ENCODE data around the gene TNC.

Gene TNC

DNA sequence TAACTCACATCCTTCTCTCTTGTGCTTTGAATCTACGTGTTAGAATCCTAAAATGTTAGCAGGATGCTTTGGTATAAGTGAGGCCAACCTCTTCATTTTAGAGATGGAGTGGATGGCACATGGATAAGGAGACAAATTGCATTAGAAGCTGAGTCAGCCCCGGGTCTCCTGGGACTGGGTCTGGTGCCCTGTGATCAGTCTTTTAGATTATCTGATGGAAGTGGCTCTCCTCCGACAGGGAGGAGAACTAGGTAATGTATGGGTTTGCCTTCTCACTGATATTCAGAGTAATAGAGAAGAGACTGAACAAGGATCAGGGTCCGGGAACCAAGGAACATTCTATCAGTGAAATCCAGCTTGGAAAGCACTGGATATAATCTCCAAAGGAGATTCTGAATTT is 112.6 kb downstream of the TNC start:
- ATAC-seq: no peak

DNA sequence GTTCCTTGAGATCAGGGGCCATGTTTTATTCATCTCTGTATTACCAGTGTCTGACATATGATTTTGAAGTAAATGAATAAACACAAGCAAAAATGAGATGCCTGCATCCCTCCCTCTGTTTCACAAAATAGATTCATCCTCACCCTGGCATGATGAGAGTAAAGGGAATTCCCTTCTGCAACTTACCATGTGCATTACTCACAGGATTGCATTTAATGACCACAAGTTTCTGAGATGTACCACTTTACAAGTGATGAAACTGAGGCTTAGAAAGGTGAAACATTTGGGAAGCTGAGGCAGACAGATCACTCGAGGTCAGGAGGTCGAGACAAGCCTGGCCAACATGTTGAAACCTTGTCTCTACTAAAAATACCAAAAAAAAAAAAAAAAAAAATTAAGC is 113.4 kb downstream of the TNC start:
- peak in 1 of 2 donors; percentile 24 for ATAC-seq

DNA sequence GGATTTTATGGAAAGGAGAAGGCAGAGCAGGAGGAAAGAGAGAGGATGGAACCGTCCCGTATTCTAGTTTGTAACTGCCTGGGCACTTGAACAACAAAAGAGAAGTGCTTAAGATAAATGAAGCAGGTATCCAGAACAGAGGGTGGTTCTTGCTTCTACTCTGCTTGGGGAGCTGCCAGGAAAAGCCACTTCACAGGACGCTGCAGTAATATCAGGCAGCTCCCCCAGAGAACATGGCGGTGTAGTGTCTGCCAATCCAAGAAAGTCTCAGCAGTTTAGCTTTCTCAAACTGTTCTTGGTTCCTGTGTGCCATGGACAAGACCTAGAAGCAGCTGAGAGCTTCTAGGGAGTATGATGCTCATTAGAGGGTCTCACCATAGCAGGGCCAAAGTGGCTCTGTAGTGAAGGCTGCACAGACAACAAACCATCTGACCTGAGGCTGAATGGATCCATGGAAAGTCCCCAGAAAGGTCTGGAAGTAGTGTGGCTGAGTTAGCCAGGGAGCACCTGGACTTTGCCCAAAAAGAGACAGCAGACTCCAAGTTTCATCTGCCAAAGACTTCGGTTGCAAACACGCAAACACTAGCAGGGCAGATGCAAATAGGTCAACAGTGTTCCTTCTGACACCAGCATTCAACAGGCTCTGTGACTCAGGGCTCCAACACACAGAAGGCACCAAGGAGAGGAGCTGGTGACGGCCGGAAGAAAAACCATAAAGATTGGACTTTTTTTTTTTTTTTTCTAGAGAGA is 115.4 kb downstream of the TNC start:
- no peak for ATAC-seq

DNA sequence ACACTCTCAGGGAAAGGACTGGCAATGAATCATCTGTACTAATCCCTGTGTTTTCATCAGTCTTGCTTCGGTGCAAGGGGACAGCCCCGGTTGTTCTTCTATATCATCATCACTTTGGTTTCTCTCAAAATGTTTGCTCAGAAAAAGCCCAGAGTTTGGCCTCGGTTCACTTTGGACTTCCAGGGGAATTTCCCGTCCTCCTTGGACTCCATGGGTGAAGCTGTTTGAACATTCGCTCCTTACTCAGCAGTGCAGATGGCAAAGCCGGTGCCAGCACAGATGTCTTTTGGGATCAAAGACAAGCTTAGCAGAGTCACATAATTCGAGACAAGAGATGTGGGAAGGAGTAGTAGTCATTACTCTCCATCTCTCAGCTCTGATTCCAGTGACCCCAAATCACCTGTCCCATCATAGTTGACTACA is 117.7 kb downstream of the TNC start:
- peak in 1 of 2 donors; percentile 69 for ATAC-seq

DNA sequence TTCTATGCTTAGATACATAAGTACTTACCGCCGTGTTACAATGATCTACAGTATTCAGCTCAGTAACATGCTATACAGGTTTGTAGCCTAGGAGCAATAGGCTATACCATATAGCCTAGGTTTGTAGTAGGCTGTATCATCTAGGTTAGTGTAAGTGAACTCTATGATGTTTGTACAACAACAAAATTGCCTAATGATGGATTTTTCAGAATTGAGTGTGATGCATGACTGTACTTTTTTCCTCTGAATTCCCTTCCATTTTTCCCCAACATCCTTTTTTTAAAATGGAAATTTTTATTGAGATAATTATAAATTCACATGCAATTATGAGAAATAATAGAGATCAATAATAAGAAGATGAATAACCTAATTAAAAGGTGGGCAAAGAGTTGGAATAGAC is 119.6 kb downstream of the TNC start:
- ATAC-seq: no peak

DNA sequence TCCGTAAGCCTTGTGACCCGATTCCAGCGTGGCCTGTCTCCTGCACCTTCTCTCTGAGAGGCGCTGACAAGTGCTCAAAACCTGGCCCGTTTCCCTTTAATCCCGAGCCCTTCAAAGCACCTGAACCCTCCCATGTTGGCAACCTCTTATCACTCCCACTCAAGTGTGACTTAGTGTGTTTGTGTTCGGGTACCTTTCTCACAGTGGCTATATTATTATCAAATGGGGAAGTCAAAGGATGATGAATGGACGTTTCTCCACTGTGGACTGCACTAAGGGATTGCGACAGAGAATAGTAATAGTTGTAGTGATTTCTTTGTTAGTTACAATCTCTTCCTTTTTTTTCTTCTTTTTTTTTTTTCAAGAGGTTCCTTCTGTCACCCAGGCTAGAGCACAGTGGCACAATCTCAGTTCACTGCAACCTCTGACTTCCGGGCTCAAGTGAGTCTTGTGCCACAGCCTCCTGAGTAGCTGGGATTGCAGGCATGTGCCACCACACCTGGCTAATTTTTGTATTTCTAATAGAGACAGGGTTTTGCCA is 122.2 kb downstream of the TNC start:
- no peak for ATAC-seq

DNA sequence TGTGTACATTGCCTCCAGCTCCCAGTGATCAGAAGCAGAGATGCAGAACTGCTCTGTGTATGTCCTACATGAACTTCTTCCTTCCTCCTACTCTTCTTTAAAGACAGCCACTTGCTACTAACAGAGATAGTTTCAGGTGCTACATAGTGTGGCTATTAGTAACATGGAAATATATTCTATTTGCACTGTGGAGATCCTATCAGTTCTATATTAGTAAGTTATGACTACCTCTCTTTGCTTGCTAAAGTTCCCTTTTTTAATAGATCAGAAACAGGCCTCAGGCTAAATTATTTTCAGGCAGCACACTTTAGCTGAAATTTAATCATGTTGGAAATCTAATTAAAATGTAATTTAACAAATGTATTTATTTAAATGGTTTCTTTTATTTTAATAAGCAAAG is 123.2 kb downstream of the TNC start:
- peak in 1 of 2 donors; percentile 56 for ATAC-seq

DNA sequence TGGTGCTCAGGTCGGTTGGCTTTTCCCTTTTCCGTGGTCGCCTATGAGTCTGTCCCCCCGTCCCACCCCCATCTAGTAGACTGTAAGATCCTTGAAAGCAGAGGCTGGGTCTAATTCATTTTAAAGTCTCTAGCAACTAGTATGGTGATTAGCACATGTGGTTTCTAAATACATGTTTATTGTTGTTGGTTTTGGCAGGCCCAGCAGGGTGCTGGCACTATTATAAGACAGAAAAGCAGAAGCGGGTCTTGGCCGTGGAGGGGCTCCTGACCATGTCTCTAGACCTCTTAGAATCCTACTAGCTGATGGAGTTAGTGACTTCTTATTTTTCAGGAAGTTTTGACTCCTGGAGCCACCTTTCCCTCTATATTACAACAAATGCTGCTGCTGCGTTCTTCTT is 126.1 kb downstream of the TNC start:
- ATAC-seq: no peak

DNA sequence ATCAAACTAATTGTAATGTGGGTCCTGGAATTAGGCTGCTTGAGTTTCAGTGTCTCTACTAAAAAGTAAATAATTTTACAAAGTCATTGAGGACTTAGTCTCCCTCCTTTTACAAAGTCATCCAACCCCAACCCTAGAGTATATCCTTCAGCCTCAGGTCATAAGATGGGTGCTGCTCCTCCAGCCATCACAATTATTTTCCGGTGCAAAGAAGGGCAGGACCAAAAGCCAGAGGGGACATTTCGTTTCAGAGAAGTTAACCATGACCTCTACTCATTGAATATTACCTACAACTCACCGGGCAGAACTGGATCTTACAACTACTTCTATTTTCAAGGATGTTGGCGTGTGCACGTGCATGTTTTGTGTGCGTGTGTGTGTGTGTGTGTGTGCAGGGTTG is 127.1 kb downstream of the TNC start:
- no peak for ATAC-seq

DNA sequence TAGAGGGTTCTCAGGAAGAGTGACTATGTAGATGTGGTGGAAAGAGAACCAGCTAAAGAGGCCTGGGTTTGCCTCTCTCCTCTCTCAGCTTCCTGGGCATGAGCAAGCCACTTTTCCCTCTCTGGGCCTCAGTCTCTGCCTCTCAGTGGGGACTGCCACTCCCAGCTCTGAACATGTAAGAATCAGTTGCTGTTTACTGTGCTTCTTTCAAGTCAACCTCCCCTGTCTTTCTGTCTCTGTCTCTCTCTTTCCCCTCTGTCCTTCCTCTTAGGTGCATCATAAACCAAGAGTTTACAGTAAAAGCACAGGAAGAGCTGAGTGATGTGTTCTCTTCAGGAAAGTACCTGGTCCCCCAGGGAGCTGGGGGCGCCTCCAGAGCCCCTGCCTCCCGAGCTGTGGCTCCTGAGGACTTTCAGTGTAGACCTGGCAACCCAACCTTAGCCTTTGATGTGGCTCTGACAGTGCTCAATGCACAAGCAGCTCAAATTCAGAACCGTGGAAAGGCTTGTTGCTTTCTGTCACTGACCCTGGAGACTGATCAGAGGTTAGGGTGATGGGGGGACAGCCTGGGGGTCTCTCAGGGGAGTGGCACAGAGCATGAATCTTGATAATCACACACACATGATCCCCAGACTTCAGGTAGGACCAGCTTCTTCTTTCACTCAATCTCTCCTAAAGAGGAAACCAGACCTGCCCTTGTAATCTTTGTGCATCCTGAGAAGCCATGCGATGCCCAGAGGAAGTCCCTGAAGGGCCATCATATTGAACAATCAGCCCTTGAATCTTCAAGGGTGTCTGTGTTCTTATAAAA is 128.2 kb downstream of the TNC start:
- ATAC-seq: peak; percentile 58 to 59

DNA sequence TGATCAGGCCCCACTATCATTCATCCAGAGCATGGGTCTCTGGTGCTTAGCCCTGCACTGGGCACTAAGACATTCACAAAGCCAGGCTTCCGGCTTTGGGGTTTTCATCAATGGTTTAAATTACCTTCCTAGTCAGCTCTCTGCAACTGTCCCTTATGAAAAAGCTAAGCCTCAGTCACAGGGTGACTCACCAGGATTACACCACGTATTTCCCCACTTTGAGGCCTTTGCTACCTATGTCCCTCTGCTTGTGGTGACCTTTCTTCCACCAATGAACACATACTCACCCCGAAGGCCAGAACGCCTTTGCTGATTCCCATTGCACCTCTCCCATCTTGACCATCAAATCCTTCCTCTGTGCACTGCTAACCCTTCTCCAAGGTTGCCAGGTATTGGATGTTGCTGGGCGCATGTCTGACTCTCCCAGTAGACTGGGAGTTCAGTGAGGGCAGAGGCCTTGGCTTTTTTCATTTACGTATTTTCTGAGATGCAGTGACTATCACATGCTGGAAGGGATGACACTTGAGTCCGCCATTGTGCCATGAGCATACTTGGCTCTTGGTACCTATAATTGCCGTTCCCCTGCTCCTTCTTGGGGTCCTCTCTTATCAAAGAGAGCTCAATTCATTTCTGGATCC is 128.9 kb downstream of the TNC start:
- ATAC-seq: peak; percentile 61 to 64

DNA sequence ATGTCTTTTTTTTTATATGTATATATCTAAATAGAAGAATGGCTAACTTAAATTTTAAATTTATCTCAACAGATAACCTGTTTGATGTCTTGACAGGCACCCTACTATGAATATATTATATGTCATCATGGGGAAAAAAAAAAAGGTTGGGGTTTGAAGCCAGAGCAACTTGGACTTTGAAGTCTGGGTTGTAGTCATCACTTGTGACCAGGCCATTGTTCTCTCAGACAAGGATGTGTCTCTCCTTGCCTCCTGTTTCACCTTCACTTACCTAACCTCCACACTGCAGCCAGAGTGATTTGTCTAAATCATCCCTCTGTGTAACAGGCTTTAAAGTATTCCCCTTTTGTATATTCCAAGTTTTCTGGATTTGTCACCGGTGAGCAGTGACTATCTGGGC is 130.8 kb downstream of the TNC start:
- ATAC-seq: no peak

DNA sequence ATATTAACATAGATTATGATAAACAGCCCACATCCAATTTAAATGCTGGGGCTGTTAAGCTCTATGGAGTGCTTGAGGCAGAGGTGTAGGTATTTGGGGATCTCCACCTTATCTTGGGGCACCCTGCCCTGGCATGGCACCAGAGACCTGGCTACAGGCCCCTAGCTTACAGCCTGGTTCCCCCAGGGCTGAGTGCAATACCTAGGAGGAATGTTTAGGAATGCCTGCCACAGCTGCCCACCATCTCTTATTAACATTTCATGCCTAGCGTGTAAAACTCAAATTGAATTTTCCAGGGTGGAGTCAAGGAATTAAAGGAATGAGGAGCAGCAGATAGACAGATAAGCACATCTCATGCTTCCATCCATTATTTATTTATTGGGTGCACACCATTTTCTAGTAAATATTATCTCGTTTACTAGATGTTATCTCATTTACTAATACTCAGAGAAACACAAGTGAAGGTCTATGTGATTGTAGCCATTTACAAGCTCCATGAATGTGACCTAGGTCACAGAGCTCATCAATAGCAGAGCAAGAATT is 131.9 kb downstream of the TNC start:
- no peak for ATAC-seq

DNA sequence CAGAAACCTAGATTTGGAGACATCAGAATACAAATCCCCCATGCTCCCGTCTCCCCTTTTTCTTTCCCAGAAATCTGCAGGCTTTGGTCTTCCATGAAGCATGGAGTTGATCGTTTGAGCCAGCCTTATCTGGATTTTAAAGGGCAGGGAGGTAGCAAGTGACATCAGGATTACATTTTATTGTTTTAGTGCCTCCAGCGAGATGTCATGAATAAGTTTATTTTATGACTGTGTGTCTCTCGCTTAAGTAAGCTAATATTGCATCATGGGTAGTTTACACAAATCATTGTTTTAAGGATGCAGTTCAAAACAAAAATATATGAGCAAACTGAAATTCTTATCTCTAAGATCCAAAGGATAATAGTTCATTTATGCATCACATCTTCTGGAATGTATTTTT is 136.9 kb downstream of the TNC start:
- ATAC-seq: no peak

DNA sequence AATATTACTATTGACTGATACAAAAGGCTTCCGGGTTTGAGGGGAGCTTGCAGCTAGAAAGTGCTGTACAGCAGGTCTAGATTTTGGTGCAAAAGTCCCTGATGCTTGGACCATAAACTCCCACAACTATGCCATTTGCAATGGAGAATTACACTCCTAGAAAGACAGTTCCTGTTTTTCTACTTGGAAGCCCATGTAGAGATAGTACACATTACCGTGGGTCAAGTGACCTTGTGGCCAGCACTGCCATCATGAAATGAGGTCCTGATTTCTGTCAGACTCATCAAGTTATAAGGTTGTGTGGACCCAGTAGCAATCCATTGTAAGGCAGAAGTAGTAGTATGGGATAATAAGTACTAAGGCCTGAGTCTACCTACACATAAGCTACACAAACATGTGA is 144.7 kb downstream of the TNC start:
- no peak for ATAC-seq

DNA sequence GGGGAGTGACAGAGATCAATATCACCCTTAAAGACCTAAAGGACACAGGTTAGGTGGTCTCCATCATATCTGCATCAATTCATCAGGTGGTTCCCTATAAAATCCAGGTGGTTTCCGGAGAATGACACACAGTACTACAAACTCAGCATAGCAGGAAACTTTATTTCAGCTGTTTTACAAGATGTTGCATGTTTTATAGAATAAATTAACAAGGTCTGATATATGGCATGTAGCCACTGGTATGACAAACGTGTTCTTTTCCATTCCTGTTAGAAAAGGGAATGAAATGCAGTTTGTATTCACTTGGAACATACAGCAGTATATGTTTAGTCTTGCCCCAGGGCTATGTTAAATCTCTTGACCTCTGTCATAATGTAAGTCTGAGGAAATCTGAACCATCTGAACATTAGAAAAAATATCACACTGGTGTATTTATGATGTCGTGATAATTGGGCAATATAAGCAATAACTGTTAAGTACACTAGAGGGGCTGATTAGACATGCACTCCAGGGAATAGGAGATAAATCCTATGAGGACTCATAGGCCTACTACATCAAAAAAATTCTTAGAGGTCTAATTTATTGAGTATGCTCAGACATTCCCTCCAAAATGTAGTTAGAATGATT is 145.3 kb downstream of the TNC start:
- ATAC-seq: no peak
